SKM-1 treated with dmso at 0.1 percent for 144 hours (cell line): ENCODE data around the gene TEAD4.
"Not testable (repeated sequence)": the region's sequence is repeated elsewhere in the genome, so short reads cannot be mapped to it uniquely, and the experiment has no call there.

ENCODE experiments used
- DNase-seq: peaks from one replicate; lab custom pipeline; 2025; ENCODE audit not compliant: unreplicated experiment; lab: John Stamatoyannopoulos, UW

TEAD4 gene

GRCh38 chr12:3045494-3045893 lies 86.3 kb downstream of the TEAD4 start:
- DNase-seq: no peak

DNA sequence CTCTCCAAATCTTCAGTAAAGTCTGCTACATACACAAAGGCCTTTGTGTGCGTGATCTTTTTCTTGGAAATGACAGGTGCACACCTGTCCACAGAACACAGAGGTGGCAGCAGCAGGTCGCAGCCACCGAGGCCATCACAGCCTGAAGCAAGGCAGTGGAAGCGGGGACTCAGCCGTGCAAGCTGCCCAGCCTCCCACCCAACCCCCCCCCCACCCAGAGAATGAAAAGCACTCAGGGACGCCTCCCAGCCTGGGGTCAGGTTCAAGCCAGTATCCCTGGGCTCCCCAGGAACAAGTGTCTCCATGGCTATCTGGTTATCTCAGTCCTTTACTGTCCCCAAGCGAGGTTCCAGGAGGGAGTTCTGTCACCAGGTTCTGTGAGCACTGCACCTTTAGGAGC lies 86.8 kb downstream of the TEAD4 start:
- DNase-seq: no peak

GRCh38 chr12:3046441-3047200 lies 87.4 kb downstream of the TEAD4 start:
- DNase-seq: no peak

DNA sequence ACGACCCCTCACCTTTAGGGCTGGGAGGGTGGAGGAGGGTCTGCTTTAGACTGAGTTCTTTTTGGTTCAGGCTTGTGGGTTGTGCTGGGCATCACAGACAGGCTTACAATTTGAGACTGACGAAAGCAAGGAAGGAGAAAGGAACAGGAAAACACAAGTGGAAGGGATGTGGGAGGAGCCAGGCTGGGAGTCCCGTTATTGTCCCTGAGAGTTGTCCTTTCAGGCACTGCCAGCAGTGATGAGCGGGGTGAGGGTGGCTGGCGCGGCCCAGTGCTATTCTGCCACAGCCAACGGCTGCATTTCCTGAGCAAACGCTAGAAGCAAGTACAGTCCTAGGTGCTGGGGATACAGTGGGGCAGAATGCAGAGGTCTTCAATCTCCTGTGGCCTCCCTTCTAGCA lies 88.8 kb downstream of the TEAD4 start:
- DNase-seq: no peak

- DNase-seq: no peak
These were observed 89.3 kb downstream of the TEAD4 start for GRCh38 chr12:3048540-3048939.

GRCh38 chr12:3049176-3049575 lies 90.0 kb downstream of the TEAD4 start:
- DNase-seq: no peak

DNA sequence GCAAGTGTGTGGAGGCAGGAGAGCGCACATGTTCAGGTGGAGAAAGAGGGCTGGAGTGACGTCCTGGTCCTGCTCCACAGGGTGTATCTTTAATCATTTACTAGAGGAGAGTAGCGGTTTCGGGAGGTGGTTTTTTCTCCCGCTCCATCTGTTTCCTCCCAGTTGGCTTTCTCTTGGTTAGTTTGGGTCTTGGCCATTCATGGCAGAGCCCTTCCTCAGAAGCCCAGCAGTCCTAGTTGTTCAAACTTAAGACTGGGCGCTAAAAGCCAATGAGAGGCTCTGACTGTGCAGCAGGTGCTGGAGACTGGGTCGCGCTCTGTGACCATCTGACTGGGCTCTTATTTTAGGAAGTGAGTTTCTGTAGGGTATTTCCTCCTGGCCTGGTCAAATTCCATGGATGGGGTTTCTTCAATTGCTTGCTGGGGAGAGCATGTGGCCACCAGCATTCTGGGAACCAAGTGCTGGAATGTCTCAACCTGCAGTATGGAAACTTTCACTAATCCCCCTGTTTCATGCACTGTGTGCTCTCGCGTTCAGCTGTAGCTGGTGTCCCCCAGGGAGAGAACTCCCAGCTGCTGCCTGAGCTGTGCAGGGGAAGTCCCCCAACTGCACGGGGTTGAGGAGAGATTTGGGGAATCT lies 90.5 kb downstream of the TEAD4 start:
- no peak for DNase-seq

DNA sequence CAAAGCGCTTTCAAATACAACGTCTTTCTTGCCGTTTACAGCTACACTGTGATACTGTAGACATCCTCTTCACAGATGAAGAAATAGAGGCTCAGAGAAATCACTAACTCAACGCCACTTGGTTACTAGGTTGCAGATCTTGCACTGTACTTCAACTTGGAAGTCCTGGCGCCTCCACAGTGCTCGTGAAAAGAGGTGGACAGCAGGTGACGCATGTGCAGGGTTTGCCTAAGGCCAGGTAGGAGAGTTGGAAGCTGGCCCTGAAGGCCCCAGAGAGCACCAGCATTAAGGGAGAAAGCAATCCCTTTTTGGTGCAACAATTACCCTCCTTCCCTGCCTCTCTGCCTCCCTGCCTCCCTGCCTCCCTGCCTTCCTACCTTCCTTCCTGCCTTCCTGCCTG lies 95.2 kb downstream of the TEAD4 start:
- no peak for DNase-seq

GRCh38 chr12:3055026-3055703 lies 96.0 kb downstream of the TEAD4 start:
- no peak for DNase-seq

GRCh38 chr12:3055704-3056467 lies 96.7 kb downstream of the TEAD4 start:
- no peak for DNase-seq

DNA sequence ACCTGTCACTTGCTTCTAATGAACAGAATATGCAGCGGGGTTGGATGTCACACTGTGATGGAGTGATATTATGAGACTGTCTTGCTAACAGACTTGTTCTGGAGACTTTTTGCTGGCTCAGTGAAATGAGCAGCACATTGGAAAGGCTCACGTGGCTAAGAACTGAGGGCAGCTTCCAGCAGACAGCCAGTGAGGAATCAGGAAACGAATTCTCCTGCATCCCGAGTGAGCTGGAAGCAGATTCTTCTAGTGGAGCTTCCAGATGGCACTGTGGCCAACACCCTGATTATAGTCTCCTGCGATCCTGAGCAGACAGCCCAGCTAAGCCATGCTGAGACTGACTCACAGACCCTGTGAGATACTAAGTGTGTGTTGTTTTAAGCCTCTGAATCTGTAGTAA lies 101.9 kb downstream of the TEAD4 start:
- DNase-seq: no peak

GRCh38 chr12:3061501-3062215 lies 102.5 kb downstream of the TEAD4 start:
- DNase-seq: no peak

GRCh38 chr12:3065300-3065699 lies 106.1 kb downstream of the TEAD4 start:
- no peak for DNase-seq

- DNase-seq: not testable (repeated sequence)
These were observed 106.6 kb downstream of the TEAD4 start for GRCh38 chr12:3065846-3066245.

- DNase-seq: no peak
These were observed 110.5 kb downstream of the TEAD4 start for GRCh38 chr12:3069714-3070113.

- no peak for DNase-seq
These were observed 111.9 kb downstream of the TEAD4 start for GRCh38 chr12:3071107-3071506.

- no peak for DNase-seq
These were observed 112.5 kb downstream of the TEAD4 start for GRCh38 chr12:3071710-3072109.

GRCh38 chr12:3073438-3074250 lies 114.4 kb downstream of the TEAD4 start:
- peak; percentile 27 for DNase-seq

GRCh38 chr12:3075315-3075714 lies 116.1 kb downstream of the TEAD4 start:
- no peak for DNase-seq
